IPS-20b (cell line): Measurements from ENCODE around the gene ADRB1.

Source experiments
- H3K27ac ChIP-seq: one replicate; pipeline ENCODE4 v1.5.1; 2013; ENCODE audit warnings: low read length
- H3K27me3 ChIP-seq: 2 replicates; pipeline ENCODE4 v1.6.1; 2013; ENCODE audit warnings: mild to moderate bottlenecking, low read length, inconsistent platforms; ENCODE audit not compliant: insufficient read depth
- H3K36me3 ChIP-seq: 2 replicates; pipeline ENCODE4 v1.6.1; 2013; ENCODE audit warnings: low read depth, mild to moderate bottlenecking, inconsistent platforms, low read length, moderate library complexity; ENCODE audit not compliant: insufficient read depth
- H3K4me1 ChIP-seq: 2 replicates; pipeline ENCODE4 v1.6.1; 2013; ENCODE audit warnings: mild to moderate bottlenecking, control low read depth, inconsistent platforms, low read length, moderate library complexity; ENCODE audit not compliant: insufficient read depth
- H3K4me3 ChIP-seq: 2 replicates; pipeline ENCODE4 v1.5.1; 2013; ENCODE audit warnings: mild to moderate bottlenecking, low read length, inconsistent platforms
- H3K9ac ChIP-seq: 2 replicates; pipeline ENCODE4 v1.6.1; 2013; ENCODE audit warnings: low read depth, mild to moderate bottlenecking, inconsistent platforms, low read length, moderate library complexity
- H3K9me3 ChIP-seq: 2 replicates; pipeline ENCODE4 v1.6.1; 2013; ENCODE audit warnings: mild to moderate bottlenecking, low read depth, low read length, inconsistent platforms; ENCODE audit not compliant: insufficient read depth

ADRB1 gene

DNA sequence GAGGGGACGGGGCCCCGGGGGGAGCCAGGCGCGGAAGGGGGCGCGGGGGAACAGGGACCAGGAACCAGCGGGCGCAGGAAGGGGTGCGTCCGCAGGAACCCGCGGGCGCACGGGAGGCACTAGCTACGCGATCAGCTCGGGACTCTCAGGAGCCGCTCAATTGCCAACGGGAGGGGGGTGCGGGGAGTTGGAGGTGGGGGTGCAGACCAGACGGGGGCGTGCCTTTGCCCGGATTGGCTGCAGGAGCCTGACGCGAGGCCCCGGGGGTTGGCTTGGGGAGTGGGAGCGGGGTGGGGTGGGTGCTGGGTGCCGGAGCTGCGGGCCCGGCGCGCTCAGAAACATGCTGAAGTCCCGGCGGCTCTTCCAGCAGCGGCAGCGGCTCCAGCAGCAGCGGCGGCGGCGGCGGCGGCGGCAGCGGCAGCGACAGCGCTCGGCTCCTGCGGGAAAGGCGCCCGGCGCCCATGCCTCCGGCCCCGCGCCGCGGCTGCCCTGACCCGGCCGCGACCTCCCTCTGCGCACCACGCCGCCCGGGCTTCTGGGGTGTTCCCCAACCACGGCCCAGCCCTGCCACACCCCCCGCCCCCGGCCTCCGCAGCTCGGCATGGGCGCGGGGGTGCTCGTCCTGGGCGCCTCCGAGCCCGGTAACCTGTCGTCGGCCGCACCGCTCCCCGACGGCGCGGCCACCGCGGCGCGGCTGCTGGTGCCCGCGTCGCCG lies at the start of gene ADRB1:
ADRB1 (plus strand) TSS at position 335 of the 715 bp plus-strand sequence; CDS start at position 602, 267 bp downstream.
- Histone ChIP-seq H3K27ac (no peak within 1 kb of the TSS), H3K4me1 (no peaks in the 10 kb centered on the region), H3K36me3 (no peaks in the 10 kb centered on the region), H3K4me3 (peak within 1 kb of the TSS; percentile 69), H3K9ac (no peak within 1 kb of the TSS), H3K9me3 (no peaks in the 10 kb centered on the region), H3K27me3 (peaks cover 92% of the 10 kb centered on the region)

DNA sequence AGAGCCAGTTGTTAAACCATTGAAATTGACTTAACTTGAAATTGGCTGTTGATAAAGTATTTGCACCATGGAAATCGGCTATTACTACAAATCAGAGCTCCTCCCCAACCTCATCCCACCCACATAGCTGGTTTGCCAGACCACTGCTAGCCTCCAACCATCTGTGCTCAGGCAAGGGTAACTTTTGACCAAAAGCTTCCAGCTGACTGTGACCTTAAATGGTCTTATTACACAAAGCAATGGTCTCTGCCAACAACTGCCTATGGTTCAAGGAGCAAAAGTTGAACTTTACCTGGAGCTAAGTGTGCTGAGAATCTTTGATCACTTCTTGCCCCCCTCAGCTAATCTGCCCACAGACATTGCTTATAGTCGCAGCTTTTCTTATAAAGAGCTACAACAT lies 48.5 kb upstream of the ADRB1 start:
- no peak overlapping the region for H3K9ac ChIP-seq
- H3K4me1 ChIP-seq, result no peaks in the 10 kb centered on the region
- no peak overlapping the region for H3K4me3 ChIP-seq
- no peaks in the 10 kb centered on the region for H3K27me3 ChIP-seq
- no peak overlapping the region for H3K27ac ChIP-seq
- H3K36me3 ChIP-seq, result no peaks in the 10 kb centered on the region
- no peaks in the 10 kb centered on the region for H3K9me3 ChIP-seq

DNA sequence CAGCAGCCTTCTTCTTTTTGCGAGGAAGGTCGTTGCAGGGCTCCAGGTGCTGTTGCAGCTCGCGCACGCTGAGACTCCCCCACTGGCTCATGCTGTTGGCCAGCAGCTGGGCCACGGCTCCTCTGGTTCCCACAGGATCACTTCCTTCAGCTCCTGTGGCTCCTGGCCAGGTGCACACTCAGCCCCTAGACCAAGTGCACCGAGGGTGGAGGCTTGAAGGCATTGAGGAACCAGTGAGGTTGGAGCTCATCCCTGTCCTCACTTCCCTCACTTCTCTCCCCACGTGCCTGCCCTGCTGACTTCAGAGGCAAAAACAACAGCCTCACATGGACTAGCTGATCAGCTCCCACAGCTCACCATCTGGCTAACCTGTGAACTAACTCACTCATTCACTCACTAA lies 46.2 kb upstream of the ADRB1 start:
- no peak overlapping the region for H3K9ac ChIP-seq
- no peaks in the 10 kb centered on the region for H3K9me3 ChIP-seq
- H3K4me1 ChIP-seq, result no peaks in the 10 kb centered on the region
- H3K4me3 ChIP-seq, result no peak overlapping the region
- no peak overlapping the region for H3K27ac ChIP-seq
- H3K36me3 ChIP-seq, result no peaks in the 10 kb centered on the region
- H3K27me3 ChIP-seq, result no peaks in the 10 kb centered on the region

DNA sequence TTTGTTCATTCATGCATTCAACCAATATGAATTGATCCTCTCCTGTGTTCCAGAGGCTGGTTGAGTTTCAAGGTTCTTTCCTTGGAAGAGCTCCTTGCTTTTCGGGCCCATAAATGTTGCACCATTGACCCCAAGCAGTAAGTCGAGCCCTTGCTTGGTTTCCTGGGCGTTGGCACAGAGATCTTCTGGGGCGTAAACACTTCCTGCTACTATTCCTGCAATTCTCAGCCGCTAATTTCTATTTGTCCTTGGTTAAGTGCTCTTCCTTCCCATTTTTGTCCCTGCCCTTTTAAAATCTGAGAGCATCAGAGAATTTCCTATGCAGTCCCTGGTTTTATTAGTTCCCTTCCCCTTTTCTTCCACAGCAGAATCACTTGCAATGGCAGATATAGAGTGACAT lies 44.1 kb upstream of the ADRB1 start:
- Histone ChIP-seq H3K9ac (no peak overlapping the region), H3K36me3 (no peaks in the 10 kb centered on the region), H3K4me3 (no peak overlapping the region), H3K9me3 (no peaks in the 10 kb centered on the region), H3K27me3 (no peaks in the 10 kb centered on the region), H3K4me1 (no peaks in the 10 kb centered on the region), H3K27ac (no peak overlapping the region)

DNA sequence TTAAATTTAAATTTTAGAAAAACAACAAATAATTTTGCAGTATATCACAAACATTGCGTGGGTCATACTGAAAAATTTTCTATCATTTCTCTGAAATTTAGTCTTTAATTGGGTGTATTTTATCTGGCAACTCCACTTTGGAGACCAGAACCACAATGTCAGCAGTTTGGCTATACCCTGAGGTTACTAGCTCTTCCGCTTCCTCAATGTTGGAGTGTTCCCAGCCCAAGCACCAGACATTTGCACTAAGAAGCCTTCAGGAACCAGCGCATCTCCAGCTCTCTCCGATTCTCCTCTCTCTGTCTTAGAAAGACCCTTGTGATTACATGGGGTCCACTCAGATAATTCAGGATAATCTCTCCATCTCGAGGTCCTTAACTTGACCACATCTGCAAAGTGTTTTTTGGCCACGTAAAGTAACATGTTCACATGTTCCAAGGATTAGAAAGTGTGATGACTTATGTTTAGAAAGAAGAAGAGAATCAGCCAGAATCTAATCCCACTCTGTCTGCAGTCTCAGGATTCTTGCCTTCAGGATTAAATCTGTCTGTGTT lies 43.1 kb upstream of the ADRB1 start:
- Histone ChIP-seq H3K27ac (no peak overlapping the region), H3K4me1 (no peaks in the 10 kb centered on the region), H3K36me3 (no peaks in the 10 kb centered on the region), H3K4me3 (no peak overlapping the region), H3K27me3 (no peaks in the 10 kb centered on the region), H3K9ac (no peak overlapping the region), H3K9me3 (no peaks in the 10 kb centered on the region)

DNA sequence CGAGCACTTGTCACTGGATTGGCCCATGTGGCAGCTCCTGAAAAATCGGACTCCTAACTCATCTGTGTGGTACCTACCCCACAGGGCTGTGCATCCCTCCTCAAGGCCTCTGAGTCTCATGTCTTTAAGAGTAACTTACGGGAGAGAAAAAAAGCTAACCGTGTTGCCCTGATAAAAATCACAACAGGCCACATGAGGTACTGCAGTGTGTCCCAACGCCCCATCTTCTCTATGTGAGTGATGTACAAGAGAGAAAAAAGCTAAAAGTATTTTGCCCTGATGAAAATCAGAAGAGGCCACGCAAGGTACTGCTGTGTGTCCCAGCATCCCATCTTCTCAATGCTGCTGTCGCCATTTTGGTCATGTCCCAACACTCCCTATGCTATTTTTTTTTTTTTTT lies 41.2 kb upstream of the ADRB1 start:
- no peak overlapping the region for H3K27ac ChIP-seq
- H3K27me3 ChIP-seq, result no peaks in the 10 kb centered on the region
- H3K9me3 ChIP-seq, result no peaks in the 10 kb centered on the region
- H3K36me3 ChIP-seq, result no peaks in the 10 kb centered on the region
- H3K9ac ChIP-seq, result no peak overlapping the region
- no peak overlapping the region for H3K4me3 ChIP-seq
- no peaks in the 10 kb centered on the region for H3K4me1 ChIP-seq

DNA sequence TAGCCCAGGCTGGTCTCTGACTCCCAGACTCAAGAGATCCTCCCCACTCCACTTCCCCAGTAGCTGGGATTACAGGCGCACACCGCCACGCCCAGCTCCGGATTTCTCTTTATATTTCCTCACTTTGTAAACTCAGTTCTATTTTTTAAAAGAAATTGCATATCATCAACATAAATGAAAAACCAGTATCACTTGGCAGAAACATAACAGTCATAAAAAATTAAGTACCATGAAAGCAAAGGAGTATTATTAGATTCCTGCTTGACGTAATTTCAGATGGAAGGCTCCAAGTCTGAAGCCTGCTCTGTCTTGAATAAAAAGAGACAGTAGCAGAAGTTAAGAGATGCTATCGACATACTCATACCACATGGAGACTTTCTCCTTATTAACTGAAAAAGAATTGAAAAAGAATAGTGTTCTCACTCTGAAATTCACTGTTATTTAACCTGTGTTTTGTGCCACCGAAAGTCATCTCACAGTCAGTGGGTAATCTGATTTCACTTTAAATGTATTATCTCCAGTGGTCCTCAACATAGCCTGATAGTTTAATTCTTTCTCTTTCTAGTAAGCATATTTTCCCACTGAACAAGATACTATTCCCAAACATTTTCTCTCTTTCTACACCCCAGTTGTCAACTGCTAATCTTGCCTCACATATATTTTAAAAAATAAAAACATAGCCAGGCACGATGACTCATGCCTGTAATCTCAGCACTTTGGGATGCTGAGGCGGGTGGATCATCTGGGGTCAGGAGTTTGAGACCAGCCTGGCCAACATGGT lies 40.3 kb upstream of the ADRB1 start:
- no peak overlapping the region for H3K9ac ChIP-seq
- no peak overlapping the region for H3K27ac ChIP-seq
- H3K27me3 ChIP-seq, result no peaks in the 10 kb centered on the region
- H3K4me3 ChIP-seq, result no peak overlapping the region
- H3K9me3 ChIP-seq, result no peaks in the 10 kb centered on the region
- no peaks in the 10 kb centered on the region for H3K4me1 ChIP-seq
- no peaks in the 10 kb centered on the region for H3K36me3 ChIP-seq

DNA sequence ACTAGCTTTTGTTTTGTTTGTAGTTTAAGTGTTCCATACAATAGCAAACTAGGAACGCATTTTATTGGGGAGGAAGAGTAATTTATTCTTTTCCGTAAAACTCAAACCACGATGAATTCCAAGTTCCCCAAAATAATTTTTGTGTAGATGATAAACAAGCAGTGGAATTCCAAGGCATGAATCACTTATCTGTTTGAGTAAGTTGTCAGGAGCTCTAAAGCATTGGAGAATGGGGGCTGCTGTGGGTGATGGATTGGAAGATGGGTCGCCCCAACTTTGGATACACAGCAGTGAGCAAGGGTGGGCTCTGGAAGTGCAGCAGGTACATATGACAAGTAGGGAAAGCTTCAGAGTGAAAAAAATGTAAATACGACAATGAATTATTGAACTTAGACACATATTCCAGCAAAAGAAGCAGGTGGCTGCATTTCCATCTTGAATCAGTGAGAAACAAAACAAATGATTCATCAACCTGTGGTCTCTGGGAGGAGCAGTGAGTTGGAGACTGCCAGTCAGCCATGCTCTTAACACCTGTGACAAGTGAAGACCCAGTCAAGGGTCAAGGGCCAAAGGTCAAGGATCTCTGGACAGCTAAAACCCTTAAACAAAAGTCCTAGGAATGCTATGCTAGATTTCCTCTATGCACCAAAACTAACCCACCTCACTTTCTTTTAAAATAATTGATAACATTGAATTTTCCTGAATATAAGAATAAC lies 34.2 kb upstream of the ADRB1 start:
- no peaks in the 10 kb centered on the region for H3K9me3 ChIP-seq
- H3K4me3 ChIP-seq, result no peak overlapping the region
- no peak overlapping the region for H3K27ac ChIP-seq
- H3K9ac ChIP-seq, result no peak overlapping the region
- H3K27me3 ChIP-seq, result no peaks in the 10 kb centered on the region
- no peaks in the 10 kb centered on the region for H3K4me1 ChIP-seq
- no peaks in the 10 kb centered on the region for H3K36me3 ChIP-seq

DNA sequence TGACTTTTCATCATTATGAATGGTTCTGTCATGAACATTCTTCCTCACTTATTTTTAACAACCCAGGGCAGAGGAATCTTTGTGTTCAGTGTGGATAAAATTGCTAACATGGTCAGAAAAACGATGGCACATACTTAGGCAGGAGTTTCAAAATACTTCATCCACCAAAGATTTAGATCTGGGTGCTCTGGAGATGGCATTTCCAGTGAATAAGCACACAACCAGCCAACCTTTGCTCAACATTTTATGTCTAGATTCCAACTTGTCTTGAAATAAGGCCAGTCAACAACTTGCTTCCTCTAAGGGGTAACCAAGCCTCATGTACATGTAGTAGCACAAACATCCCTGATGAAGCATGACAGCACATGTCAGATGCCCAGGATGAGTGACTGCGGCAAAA lies 33.4 kb upstream of the ADRB1 start:
- H3K4me3 ChIP-seq, result no peak overlapping the region
- no peaks in the 10 kb centered on the region for H3K36me3 ChIP-seq
- H3K9me3 ChIP-seq, result no peaks in the 10 kb centered on the region

DNA sequence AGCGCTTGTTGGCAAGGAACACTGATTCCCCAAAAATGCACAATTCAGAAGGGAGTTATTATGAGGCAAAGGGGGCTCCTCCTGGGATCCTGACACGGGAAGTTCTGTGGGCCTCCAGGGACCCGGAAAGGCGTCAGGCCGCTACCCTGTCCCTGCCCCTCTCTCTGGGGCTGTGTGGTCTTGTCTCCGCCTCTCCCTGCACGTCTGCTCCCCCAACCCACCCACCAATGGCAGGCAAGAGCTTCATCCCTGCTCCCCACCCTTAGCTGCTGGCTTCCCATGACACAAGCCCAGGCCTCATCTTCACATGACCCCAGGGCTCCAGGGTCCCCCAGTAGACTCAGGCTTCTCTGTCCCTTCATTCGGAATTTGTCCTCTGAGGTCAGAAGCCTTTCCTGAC lies 31.0 kb upstream of the ADRB1 start:
- Histone ChIP-seq H3K4me1 (no peaks in the 10 kb centered on the region), H3K27me3 (no peaks in the 10 kb centered on the region), H3K36me3 (no peaks in the 10 kb centered on the region), H3K9me3 (peaks cover 5% of the 10 kb centered on the region; the same call in 1 of the 2 replicates), H3K9ac (no peak overlapping the region), H3K27ac (no peak overlapping the region), H3K4me3 (no peak overlapping the region)

More for the DNA sequence above, 33.4 kb upstream of the ADRB1 start:
- no peak overlapping the region for H3K9ac ChIP-seq
- no peaks in the 10 kb centered on the region for H3K27me3 ChIP-seq
- no peak overlapping the region for H3K27ac ChIP-seq
- no peaks in the 10 kb centered on the region for H3K4me1 ChIP-seq

DNA sequence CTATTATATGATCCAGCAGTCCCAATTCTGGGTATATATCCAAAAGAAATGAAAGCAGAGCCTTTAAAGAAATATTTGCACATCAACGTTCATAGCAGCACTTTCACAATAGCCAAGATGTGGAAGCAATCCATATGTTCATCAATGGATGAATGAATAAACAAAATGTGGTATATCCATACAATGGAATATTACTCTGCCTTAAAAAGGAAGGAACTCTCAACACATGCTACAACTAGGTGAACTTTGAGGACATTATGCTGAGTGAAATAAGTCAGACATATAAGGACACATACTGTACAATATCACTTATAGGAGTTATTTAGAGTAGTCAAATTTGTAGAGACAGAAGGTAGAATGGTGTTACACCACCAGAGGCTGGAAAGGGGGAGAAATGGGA lies 28.0 kb upstream of the ADRB1 start:
- Histone ChIP-seq H3K9me3 (peaks cover 5% of the 10 kb centered on the region; the same call in 1 of the 2 replicates), H3K4me3 (no peak overlapping the region), H3K4me1 (no peaks in the 10 kb centered on the region), H3K27me3 (no peaks in the 10 kb centered on the region), H3K36me3 (no peaks in the 10 kb centered on the region), H3K27ac (no peak overlapping the region), H3K9ac (no peak overlapping the region)
